ENCODE results near the gene AFTPH. TPM values are rescaled to one million over a fixed set of nuclear protein-coding genes. Genes with fewer than 3 reads are reported as not detected.

Gene AFTPH
- total RNA-seq, 2 experiments from 2014 or later = 30.6 to 31.1 TPM

- H3K27me3 Mint-ChIP-seq = no peaks in the 10 kb centered on the region
- H3K9me3 Mint-ChIP-seq = no peaks in the 10 kb centered on the region
- no peak for TF ChIP-seq CTCF (IDR thresholded peaks at IDR 0.05)
- H3K27ac Mint-ChIP-seq = peak overlapping the region; percentile 63
- ChIA-PET POLR2A (interaction anchor here (0.7 to 5.6 kb wide), 10 partner anchors 9 to 257 kb away, joined by 3 to 34 read pairs (median 4); partner anchors contain the start of genes AFTPH and SERTAD2), CTCF (interaction anchor here (0.7 to 4.0 kb wide), 20 partner anchors 10 to 276 kb away, joined by 3 to 42 read pairs (median 5); partner anchors contain the start of gene SERTAD2)
- peaks cover 22% of the 10 kb centered on the region for H3K4me1 Mint-ChIP-seq (ENCODE audit: low read depth)
- intact Hi-C loops (cut with micrococcal nuclease) = loop anchor here (5.0 kb wide), 1 partner anchor 35 kb away; no protein-coding TSS in a partner anchor
- no peak for DNase-seq
- H3K36me3 Mint-ChIP-seq (ENCODE audit: low read depth) = no peaks in the 10 kb centered on the region
- no peak for ATAC-seq
- H3K4me3 Mint-ChIP-seq = peak overlapping the region; percentile 64
Observed at GRCh38 chr2:64607381-64608304, 83.5 kb downstream of the AFTPH start.

GRCh38 chr2:64608867-64609226, 84.7 kb downstream of the AFTPH start:
- Mint-ChIP-seq H3K4me3 (peak overlapping the region; percentile 64), H3K27ac (peak overlapping the region; percentile 68), H3K27me3 (no peaks in the 10 kb centered on the region), H3K9me3 (no peaks in the 10 kb centered on the region), H3K36me3 (ENCODE audit: low read depth) (no peaks in the 10 kb centered on the region), H3K4me1 (ENCODE audit: low read depth) (peaks cover 22% of the 10 kb centered on the region)
- CTCF ChIA-PET = interaction anchor here (0.6 to 4.0 kb wide), 24 partner anchors 9 to 278 kb away, joined by 3 to 42 read pairs (median 4); partner anchors contain the start of genes AFTPH and SERTAD2
- intact Hi-C loops (cut with micrococcal nuclease) = loop anchor here (5.0 kb wide), 1 partner anchor 33 kb away; no protein-coding TSS in a partner anchor
- POLR2A ChIA-PET = interaction anchor here (0.8 to 5.6 kb wide), 9 partner anchors 9 to 85 kb away, joined by 3 to 34 read pairs (median 4); partner anchors contain the start of genes AFTPH and SERTAD2
- TF ChIP-seq CTCF (IDR thresholded peaks at IDR 0.05) = no peak
- no peak for ATAC-seq
- DNase-seq = no peak

- Mint-ChIP-seq H3K27me3 (no peaks in the 10 kb centered on the region), H3K9me3 (no peaks in the 10 kb centered on the region), H3K36me3 (ENCODE audit: low read depth) (no peaks in the 10 kb centered on the region), H3K27ac (peak overlapping the region; percentile 59), H3K4me3 (peak overlapping the region; percentile 60), H3K4me1 (ENCODE audit: low read depth) (peaks cover 22% of the 10 kb centered on the region)
- ChIA-PET POLR2A (interaction anchor here (0.7 to 5.6 kb wide), 9 partner anchors 9 to 86 kb away, joined by 3 to 34 read pairs (median 4); partner anchors contain the start of genes AFTPH and SERTAD2), CTCF (interaction anchor here (0.6 to 4.0 kb wide), 23 partner anchors 8 to 278 kb away, joined by 3 to 22 read pairs (median 4); partner anchors contain the start of genes AFTPH and SERTAD2)
- DNase-seq (peak; percentile 60), ATAC-seq (peak; percentile 60)
- peak; percentile 26 for TF ChIP-seq CTCF (IDR thresholded peaks at IDR 0.05)
- intact Hi-C loops (cut with micrococcal nuclease) = loop anchor here (5.0 kb wide), 1 partner anchor 33 kb away; no protein-coding TSS in a partner anchor
Observed at GRCh38 chr2:64609227-64609941, 85.3 kb downstream of the AFTPH start.

GRCh38 chr2:64609942-64610281, 85.8 kb downstream of the AFTPH start:
- Mint-ChIP-seq H3K9me3 (no peaks in the 10 kb centered on the region), H3K4me1 (ENCODE audit: low read depth) (peaks cover 22% of the 10 kb centered on the region), H3K4me3 (peak overlapping the region; percentile 60), H3K27ac (peak overlapping the region; percentile 59), H3K36me3 (ENCODE audit: low read depth) (no peaks in the 10 kb centered on the region), H3K27me3 (no peaks in the 10 kb centered on the region)
- intact Hi-C loops (cut with micrococcal nuclease) = loop anchor here (5.0 kb wide), 1 partner anchor 32 kb away; no protein-coding TSS in a partner anchor
- no peak for DNase-seq
- ATAC-seq = no peak
- CTCF ChIA-PET = interaction anchor here (0.7 to 4.0 kb wide), 12 partner anchors 10 to 279 kb away, joined by 3 to 22 read pairs (median 6); partner anchors contain the start of gene SERTAD2
- POLR2A ChIA-PET = interaction anchor here (0.7 to 5.6 kb wide), 4 partner anchors 11 to 86 kb away, joined by 3 to 34 read pairs (median 4); partner anchors contain the start of genes AFTPH and SERTAD2
- no peak for TF ChIP-seq CTCF (IDR thresholded peaks at IDR 0.05)

Measured in activated CD8-positive, alpha-beta T cell treated with anti-CD3 and anti-CD28 coated beads for 36 hours (primary cell).